DND-41 (cell line): Measurements from ENCODE around the gene WDR41.

Experiments
- CTCF ChIP-seq: IDR thresholded peaks from 2 replicates; pipeline ENCODE4 v1.5.1; 2012; ENCODE audit warnings: borderline replicate concordance, low read length, moderate library complexity, mild to moderate bottlenecking; ENCODE audit not compliant: poor library complexity, severe bottlenecking; ENCODE audit errors: extremely low read depth
- EZH2 ChIP-seq: IDR thresholded peaks from 3 replicates; pipeline ENCODE4 v1.6.1; 2012; ENCODE audit warnings: borderline replicate concordance, low read depth, mild to moderate bottlenecking, moderate library complexity, low read length, inconsistent platforms; ENCODE audit not compliant: severe bottlenecking

GRCh38 chr5:77413049-77413448, 79.1 kb downstream of the WDR41 start:
- TF ChIP-seq CTCF (no peak), EZH2 (no peak)
